SU-DHL-6 (cell line): Measurements from ENCODE around the gene LMO7.
A peak's percentile ranks its signal among the peaks of the same experiment; 100 is the strongest.

Experiments used
- H2AFZ ChIP-seq: fragments of 200-600 bp; sonication (generic); 2 replicates; pipeline ENCODE4 v1.6.1; 2014; ENCODE audit warnings: low read depth, mild to moderate bottlenecking, moderate library complexity, mixed read lengths, antibody characterized with exemption, low read length; ENCODE audit not compliant: severe bottlenecking
- H3F3A ChIP-seq: fragments of 200-600 bp; shearing (Covaris generic); 2 replicates; pipeline ENCODE4 v1.6.0; 2016; ENCODE audit warnings: antibody characterized with exemption, mild to moderate bottlenecking; ENCODE audit not compliant: insufficient read depth
- H3K27ac ChIP-seq: fragments of 200-600 bp; sonication (generic); 2 replicates; pipeline ENCODE4 v1.5.1; 2016; ENCODE audit warnings: low read depth, mild to moderate bottlenecking, low read length, moderate library complexity, mixed read lengths
- H3K27me3 ChIP-seq: fragments of 200-600 bp; sonication (generic), shearing (Covaris generic); 2 replicates; pipeline ENCODE4 v1.6.0; 2014; ENCODE audit warnings: mild to moderate bottlenecking, low read length
- H3K36me3 ChIP-seq: fragments of 200-600 bp; sonication (generic); 2 replicates; pipeline ENCODE4 v1.6.1; 2014; ENCODE audit warnings: mild to moderate bottlenecking, low read length, mixed read lengths
- H3K4me2 ChIP-seq: fragments of 300-600, 200-600 bp; shearing (Covaris generic), sonication (generic); 2 replicates; pipeline ENCODE4 v1.6.0; 2014; ENCODE audit warnings: low read length, low read depth, mild to moderate bottlenecking; ENCODE audit not compliant: poor library complexity, severe bottlenecking
- H3K4me3 ChIP-seq: fragments of 200-600 bp; sonication (generic); 2 replicates; pipeline ENCODE4 v1.5.1; 2014; ENCODE audit warnings: antibody characterized with exemption, low read length, mild to moderate bottlenecking, mixed read lengths; ENCODE audit not compliant: insufficient read depth, poor library complexity, severe bottlenecking
- H3K79me2 ChIP-seq: fragments of 200-600 bp; sonication (generic); 2 replicates; pipeline ENCODE4 v1.6.1; 2014; ENCODE audit warnings: mild to moderate bottlenecking, low read length, moderate library complexity; ENCODE audit not compliant: insufficient read depth
- H3K9ac ChIP-seq: fragments of 200-600 bp; sonication (generic); 2 replicates; pipeline ENCODE4 v1.7.0; 2014; ENCODE audit warnings: mild to moderate bottlenecking, low read length
- H3K9me2 ChIP-seq: fragments of 200-600 bp; sonication (generic); replicated peaks from 2 replicates; pipeline ENCODE4 v1.6.1; 2014; ENCODE audit warnings: low read length; ENCODE audit not compliant: insufficient read depth
- H3K9me3 ChIP-seq: fragments of 200-600 bp; sonication (generic); 2 replicates; pipeline ENCODE4 v1.6.1; 2014; ENCODE audit warnings: low read length, mixed read lengths; ENCODE audit not compliant: insufficient read depth
- H4K20me1 ChIP-seq: fragments of 200-600 bp; sonication (generic); 2 replicates; pipeline ENCODE4 v1.6.1; 2014; ENCODE audit warnings: low read depth, mild to moderate bottlenecking, antibody characterized with exemption, low read length, moderate library complexity, mixed read lengths
- EZH2phosphoT487 ChIP-seq: fragments of 200-600 bp; sonication (generic), shearing (Covaris generic); conservative IDR thresholded peaks from 2 replicates; pipeline ENCODE4 v1.6.1; 2018; ENCODE audit warnings: mild to moderate bottlenecking, antibody characterized with exemption, low read length, moderate library complexity, mixed read lengths
- TF ChIP-seq, protein P1 (sequence below): fragments of 200-600 bp; sonication (generic); IDR thresholded peaks from one replicate; pipeline ENCODE4 v1.5.1; 2017; ENCODE audit warnings: antibody characterized with exemption, mild to moderate bottlenecking, low read length, moderate library complexity; ENCODE audit not compliant: insufficient read depth, poor library complexity, severe bottlenecking

LMO7 gene

DNA sequence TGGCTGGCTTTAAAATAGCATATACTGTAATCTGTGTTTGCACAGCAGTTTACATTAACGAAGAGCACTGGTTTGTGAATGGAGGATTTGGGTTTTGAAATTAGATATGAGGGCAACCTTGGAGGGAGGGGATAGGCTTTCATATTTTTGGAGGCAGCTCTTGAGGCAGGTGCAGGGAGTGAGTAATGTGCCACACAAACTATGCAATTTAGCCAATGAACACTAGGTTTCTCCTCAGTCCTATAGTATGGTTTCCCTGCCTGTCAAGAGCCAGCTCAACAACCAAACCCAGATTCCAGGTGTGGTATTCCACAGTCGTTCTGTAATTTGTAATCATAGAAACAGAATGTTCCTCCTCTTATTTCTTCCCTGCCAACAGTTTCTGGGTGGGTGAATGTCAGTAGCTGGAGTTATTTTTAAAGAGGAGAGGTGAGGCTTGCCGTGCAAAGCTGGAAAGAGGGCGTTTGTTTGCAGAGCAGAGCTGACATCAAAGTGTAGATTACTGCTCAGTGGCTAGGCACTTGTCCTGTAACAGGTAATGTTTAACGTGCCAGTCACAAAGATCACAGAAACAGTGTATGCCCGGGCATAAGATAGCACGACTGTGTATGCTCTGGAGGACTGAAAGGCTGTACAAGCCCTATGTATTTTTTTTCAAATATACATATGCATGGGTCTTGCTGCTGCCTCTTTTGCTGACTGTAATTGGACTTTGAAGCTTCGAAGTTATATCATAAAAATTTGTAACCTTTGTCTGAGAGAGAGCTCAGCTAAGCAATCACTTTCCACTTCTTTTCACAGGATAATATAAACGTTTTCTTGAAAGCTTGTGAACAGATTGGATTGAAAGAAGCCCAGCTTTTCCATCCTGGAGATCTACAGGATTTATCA lies 124.2 kb downstream of the LMO7 start:
- peaks cover 5% of the 10 kb centered on the region; the same call in 1 of the 2 replicates for H4K20me1 ChIP-seq
- no peak overlapping the region for H3K4me2 ChIP-seq
- TF ChIP-seq, protein P1, sequence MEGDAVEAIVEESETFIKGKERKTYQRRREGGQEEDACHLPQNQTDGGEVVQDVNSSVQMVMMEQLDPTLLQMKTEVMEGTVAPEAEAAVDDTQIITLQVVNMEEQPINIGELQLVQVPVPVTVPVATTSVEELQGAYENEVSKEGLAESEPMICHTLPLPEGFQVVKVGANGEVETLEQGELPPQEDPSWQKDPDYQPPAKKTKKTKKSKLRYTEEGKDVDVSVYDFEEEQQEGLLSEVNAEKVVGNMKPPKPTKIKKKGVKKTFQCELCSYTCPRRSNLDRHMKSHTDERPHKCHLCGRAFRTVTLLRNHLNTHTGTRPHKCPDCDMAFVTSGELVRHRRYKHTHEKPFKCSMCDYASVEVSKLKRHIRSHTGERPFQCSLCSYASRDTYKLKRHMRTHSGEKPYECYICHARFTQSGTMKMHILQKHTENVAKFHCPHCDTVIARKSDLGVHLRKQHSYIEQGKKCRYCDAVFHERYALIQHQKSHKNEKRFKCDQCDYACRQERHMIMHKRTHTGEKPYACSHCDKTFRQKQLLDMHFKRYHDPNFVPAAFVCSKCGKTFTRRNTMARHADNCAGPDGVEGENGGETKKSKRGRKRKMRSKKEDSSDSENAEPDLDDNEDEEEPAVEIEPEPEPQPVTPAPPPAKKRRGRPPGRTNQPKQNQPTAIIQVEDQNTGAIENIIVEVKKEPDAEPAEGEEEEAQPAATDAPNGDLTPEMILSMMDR = no peak
- TF ChIP-seq EZH2phosphoT487 = no peak
- H3K9me2 ChIP-seq = no peaks in the 10 kb centered on the region
- H3K27ac ChIP-seq = no peak overlapping the region
- H3F3A ChIP-seq = no peaks in the 10 kb centered on the region; the same call in 1 of the 2 replicates
- H3K4me3 ChIP-seq = no peak overlapping the region
- peaks cover 90% of the 10 kb centered on the region for H3K79me2 ChIP-seq
- no peaks in the 10 kb centered on the region for H3K9me3 ChIP-seq
- H2AFZ ChIP-seq = no peak overlapping the region
- H3K9ac ChIP-seq = no peak overlapping the region
- H3K36me3 ChIP-seq = peaks cover 27% of the 10 kb centered on the region
- H3K27me3 ChIP-seq = no peaks in the 10 kb centered on the region

- no peak overlapping the region for H3K9ac ChIP-seq
- TF ChIP-seq EZH2phosphoT487 = no peak
- TF ChIP-seq, protein P1 = no peak
- H3K36me3 ChIP-seq = peaks cover 20% of the 10 kb centered on the region
- H3K4me2 ChIP-seq = peak overlapping the region; percentile 19
- H3K9me2 ChIP-seq = no peaks in the 10 kb centered on the region
- no peak overlapping the region for H2AFZ ChIP-seq
- H3K27me3 ChIP-seq = no peaks in the 10 kb centered on the region
- no peaks in the 10 kb centered on the region; the same call in 1 of the 2 replicates for H3F3A ChIP-seq
- H3K4me3 ChIP-seq = no peak overlapping the region
- peaks cover 90% of the 10 kb centered on the region for H3K79me2 ChIP-seq
- H4K20me1 ChIP-seq = peaks cover 5% of the 10 kb centered on the region; the same call in 1 of the 2 replicates
- H3K9me3 ChIP-seq = no peaks in the 10 kb centered on the region
- H3K27ac ChIP-seq = no peak overlapping the region
Measured at GRCh38 chr13:75761369-75761768, 125.2 kb downstream of the LMO7 start.

- peaks cover 5% of the 10 kb centered on the region; the same call in 1 of the 2 replicates for H4K20me1 ChIP-seq
- no peak overlapping the region for H3K4me2 ChIP-seq
- no peak overlapping the region for H2AFZ ChIP-seq
Measured at GRCh38 chr13:75762076-75762937, 126.2 kb downstream of the LMO7 start.

More at GRCh38 chr13:75762076-75762937, 126.2 kb downstream of the LMO7 start:
- Histone ChIP-seq H3F3A (no peaks in the 10 kb centered on the region; the same call in 1 of the 2 replicates), H3K27ac (no peak overlapping the region), H3K36me3 (peaks cover 20% of the 10 kb centered on the region), H3K9ac (no peak overlapping the region), H3K27me3 (no peaks in the 10 kb centered on the region), H3K4me3 (no peak overlapping the region), H3K79me2 (peaks cover 90% of the 10 kb centered on the region), H3K9me2 (no peaks in the 10 kb centered on the region), H3K9me3 (no peaks in the 10 kb centered on the region)
- TF ChIP-seq, protein P1 = no peak
- TF ChIP-seq EZH2phosphoT487 = no peak
